GM10248 (cell line): ENCODE results near the gene NFIC.

Source experiments
- CTCF ChIA-PET: fragments of 300-600 bp; sonication (Branson Sonifier 250); formaldehyde crosslinking; extraction: SDS; loops from one replicate; lab custom pipeline; 2021; ENCODE audit warnings: antibody characterized with exemption; lab: Yijun Ruan, JAX
- POLR2A ChIA-PET: fragments of 350-650 bp; sonication (Branson Sonifier 250); formaldehyde crosslinking; extraction: SDS; loops from one replicate; lab custom pipeline; 2020; ENCODE audit warnings: antibody characterized with exemption; lab: Yijun Ruan, JAX
- DNase-seq: peaks from one replicate; pipeline ENCODE4 v3.0.0; 2012; ENCODE audit errors: extremely low spot score
- CTCF ChIP-seq: IDR thresholded peaks from 2 replicates; pipeline ENCODE4 v1.5.1; 2012; ENCODE audit warnings: mild to moderate bottlenecking, low read depth; ENCODE audit errors: extremely low read depth, missing control alignments, control extremely low read depth

The NFIC gene

GRCh38 chr19:3515891-3516422 lies 149.6 kb downstream of the NFIC start:
- ChIA-PET POLR2A (no interaction called here), CTCF (interaction anchor here (0.9 to 2.6 kb wide), 3 partner anchors 29 to 45 kb away, joined by 3 to 11 read pairs (median 3); no protein-coding TSS in a partner anchor)
- DNase-seq = no peak
- TF ChIP-seq CTCF = no peak

- CTCF ChIA-PET = interaction anchor here (0.9 to 2.6 kb wide), 6 partner anchors 25 to 87 kb away, joined by 3 to 11 read pairs (median 3); no protein-coding TSS in a partner anchor
- TF ChIP-seq CTCF = no peak
- DNase-seq = no peak
- POLR2A ChIA-PET = no interaction called here
These were observed 150.4 kb downstream of the NFIC start for GRCh38 chr19:3516675-3517207.

- POLR2A ChIA-PET = no interaction called here
- no peak for TF ChIP-seq CTCF
- DNase-seq = no peak
- CTCF ChIA-PET = interaction anchor here (1.1 to 2.6 kb wide), 4 partner anchors 9 to 242 kb away, joined by 3 to 11 read pairs (median 3); no protein-coding TSS in a partner anchor
These were observed 151.3 kb downstream of the NFIC start for GRCh38 chr19:3517638-3518037.

- CTCF ChIA-PET = interaction anchor here (1.1 to 2.6 kb wide), 4 partner anchors 8 to 243 kb away, joined by 3 to 11 read pairs (median 3); no protein-coding TSS in a partner anchor
- TF ChIP-seq CTCF = no peak
- DNase-seq = no peak
- POLR2A ChIA-PET = no interaction called here
These were observed 151.9 kb downstream of the NFIC start for GRCh38 chr19:3518255-3518654.

- ChIA-PET CTCF (interaction anchor here (1.4 to 2.6 kb wide), 2 partner anchors 8 to 26 kb away, joined by 3 to 11 read pairs; no protein-coding TSS in a partner anchor), POLR2A (interaction anchor here (0.6 kb wide), 1 partner anchor 725 kb away, joined by 5 read pairs; no protein-coding TSS in a partner anchor)
- no peak for TF ChIP-seq CTCF
- DNase-seq = no peak
These were observed 152.3 kb downstream of the NFIC start for GRCh38 chr19:3518659-3519058.
